Subcutaneous preadipocyte (primary cell): Measurements from ENCODE around the gene CHST14. TPM values are rescaled to one million over a fixed set of nuclear protein-coding genes. Genes with fewer than 3 reads are reported as not detected.

Experiments
- total RNA-seq: library from RNA; depleted of rRNA; stranded (reverse); fragments of >200 nt; gene quantifications from 2 replicates; pipeline ENCODE4 v1.2.3, GENCODE V29; 2012

CHST14 gene
- total RNA-seq = 9.6 and 10.0 TPM in 2 replicates

GRCh38 chr15:40470423-40471104, at the start of gene CHST14:
CHST14 (plus strand) TSS chr15:40470984; CDS start chr15:40471214, 230 bp downstream.

DNA sequence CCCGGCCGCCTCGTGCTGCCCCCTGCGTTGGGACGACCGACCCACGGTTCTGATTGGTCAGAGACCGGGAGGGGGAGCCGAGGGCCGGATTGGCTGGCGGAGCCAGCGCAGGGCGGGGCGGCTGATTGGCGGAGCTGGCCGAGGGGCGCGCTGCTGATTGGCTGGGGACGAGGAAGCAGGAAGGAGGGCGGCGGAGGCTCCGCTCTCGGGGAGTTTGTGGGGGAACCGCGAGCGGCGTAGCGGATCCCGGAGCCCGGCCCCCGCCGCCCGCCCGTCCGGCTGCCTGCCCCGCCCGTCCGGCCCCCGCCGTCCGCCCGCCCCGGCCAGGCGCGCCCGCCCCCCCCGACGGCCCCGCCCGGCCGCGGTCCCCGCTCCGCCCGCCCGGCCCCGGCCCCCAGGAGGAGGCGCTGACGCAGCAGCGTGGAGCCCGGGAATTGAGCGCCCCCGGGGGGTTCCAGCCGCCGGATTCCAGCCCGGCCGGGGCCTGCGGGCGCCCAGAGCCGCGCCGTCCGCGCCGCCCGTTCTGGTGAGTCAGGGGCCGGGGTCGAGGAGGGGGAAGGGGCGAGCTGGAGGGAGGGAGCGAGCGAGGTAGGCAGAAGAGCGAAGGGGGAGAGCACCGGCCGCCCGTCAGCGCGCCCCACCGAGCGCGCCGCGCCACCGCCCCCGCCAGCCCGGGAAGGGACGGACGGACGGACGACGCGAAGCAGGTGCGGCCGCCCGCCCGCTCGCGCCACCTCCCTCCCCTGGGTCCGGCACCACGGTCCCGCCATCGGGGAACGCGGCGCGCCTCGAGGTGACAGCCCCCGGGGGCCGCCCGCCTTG, 29.8 kb upstream of the CHST14 start, which contains the start of gene BAHD1:
Gene BAHD1, plus strand, starts transcription at position 211 of the 822 bp plus-strand sequence. CDS start 17,512 bp downstream, outside the sequence.

Other genes with a start within 250 kb of the CHST14 start
- gene PAK6, start 231.9 kb upstream of the CHST14 start, total RNA-seq = not detected in 2 replicates
- gene ANKRD63, start 187.9 kb upstream of the CHST14 start, total RNA-seq = not detected in 2 replicates
- gene PLCB2, start 163.0 kb upstream of the CHST14 start, total RNA-seq = 0.73 and 0.78 TPM in 2 replicates
- gene INAFM2, start 147.3 kb upstream of the CHST14 start, total RNA-seq = 2.6 and 7.2 TPM in 2 replicates
- gene CCDC9B, start 130.0 kb upstream of the CHST14 start, total RNA-seq = 2.7 and 2.9 TPM in 2 replicates
- gene PHGR1, start 120.0 kb upstream of the CHST14 start, total RNA-seq = not detected in 2 replicates
- under 0.01 and 0.20 TPM in 2 replicates for gene DISP2, start 112.8 kb upstream of the CHST14 start, total RNA-seq
- gene KNSTRN, start 88.3 kb upstream of the CHST14 start, total RNA-seq = 46.3 and 82.5 TPM in 2 replicates
- 37.5 and 38.9 TPM in 2 replicates for gene IVD, start 65.2 kb upstream of the CHST14 start, total RNA-seq
- gene BAHD1, start 30.0 kb upstream of the CHST14 start, total RNA-seq = 8.5 and 10.9 TPM in 2 replicates
- 15.2 and 39.3 TPM in 2 replicates for gene CCDC32, start 94.1 kb downstream of the CHST14 start, total RNA-seq
- gene RPUSD2, start 98.3 kb downstream of the CHST14 start, total RNA-seq = 11.8 and 12.3 TPM in 2 replicates
- gene KNL1, start 123.3 kb downstream of the CHST14 start, total RNA-seq = 20.6 and 40.9 TPM in 2 replicates
- gene RAD51, start 224.2 kb downstream of the CHST14 start, total RNA-seq = 4.0 and 4.5 TPM in 2 replicates